AG04450 (cell line): ENCODE measurements around the gene GET3. TPM values are rescaled to one million over a fixed set of nuclear protein-coding genes. Genes with fewer than 3 reads are reported as not detected.

Experiments
- CTCF ChIA-PET: fragments of 300-600, 350-600 bp; formaldehyde crosslinking; extraction: SDS; loops from one replicate; lab custom pipeline; 2022; ENCODE audit warnings: antibody characterized with exemption, inconsistent platforms; lab: Charles Lee
- POLR2A ChIA-PET: fragments of 350-600 bp; formaldehyde crosslinking; extraction: SDS; loops from one replicate; lab custom pipeline; 2021; ENCODE audit warnings: antibody characterized with exemption, inconsistent platforms; lab: Yijun Ruan, JAX
- DNase-seq: peaks from one replicate; pipeline ENCODE4 v3.0.0-alpha.2; 2011; ENCODE audit warnings: low read depth, low spot score
- H3K27ac ChIP-seq: one replicate; pipeline ENCODE4 v1.5.1; 2012; ENCODE audit warnings: low read depth, low read length, control low read depth
- H3K27me3 ChIP-seq: one replicate; pipeline ENCODE4 v1.6.0; 2012; ENCODE audit warnings: low read length; ENCODE audit not compliant: control insufficient read depth, insufficient read depth
- H3K4me3 ChIP-seq: 2 replicates; pipeline ENCODE4 v1.5.1; 2011; ENCODE audit warnings: mild to moderate bottlenecking, low read depth, low read length, control low read depth
- H3K9me3 ChIP-seq: 2 replicates; pipeline ENCODE4 v1.5.1; 2012; ENCODE audit warnings: low read length; ENCODE audit not compliant: control insufficient read depth, insufficient read depth
- polyA plus RNA-seq: library from polyadenylated mRNA; depleted of rRNA; stranded (reverse); fragments of >200 nt; gene quantifications from 2 replicates; pipeline ENCODE4 v1.2.3, GENCODE V29; 2011
- TF ChIP-seq, protein P1 (sequence below): IDR thresholded peaks from 2 replicates; pipeline ENCODE4 v1.5.1; 2011; ENCODE audit warnings: low read depth, low read length, control low read depth, inconsistent platforms

GET3 gene
- polyA plus RNA-seq, 1 experiment = 114 TPM

DNA sequence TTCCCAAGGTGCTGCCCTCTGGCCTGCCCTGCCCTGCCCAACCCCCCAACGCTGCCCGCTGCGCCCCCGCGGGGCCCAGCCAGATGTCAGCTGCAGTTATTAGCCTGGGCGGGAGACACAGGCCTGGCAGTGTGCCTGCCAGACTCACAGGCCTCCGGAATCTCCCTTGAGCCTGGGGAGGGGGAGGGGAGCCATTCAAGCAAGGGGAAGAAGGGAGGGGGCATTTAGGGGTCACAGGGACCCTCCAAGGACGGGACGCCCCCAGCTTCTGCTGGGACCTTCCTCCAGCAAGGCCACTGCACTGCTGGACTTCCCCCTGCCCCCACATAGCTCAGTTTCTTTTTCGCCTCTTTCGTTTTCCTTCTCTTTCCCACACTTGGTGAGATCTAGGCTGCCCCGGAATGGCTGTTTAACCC is 51.4 kb downstream of the GET3 start:
- TF ChIP-seq, protein P1, sequence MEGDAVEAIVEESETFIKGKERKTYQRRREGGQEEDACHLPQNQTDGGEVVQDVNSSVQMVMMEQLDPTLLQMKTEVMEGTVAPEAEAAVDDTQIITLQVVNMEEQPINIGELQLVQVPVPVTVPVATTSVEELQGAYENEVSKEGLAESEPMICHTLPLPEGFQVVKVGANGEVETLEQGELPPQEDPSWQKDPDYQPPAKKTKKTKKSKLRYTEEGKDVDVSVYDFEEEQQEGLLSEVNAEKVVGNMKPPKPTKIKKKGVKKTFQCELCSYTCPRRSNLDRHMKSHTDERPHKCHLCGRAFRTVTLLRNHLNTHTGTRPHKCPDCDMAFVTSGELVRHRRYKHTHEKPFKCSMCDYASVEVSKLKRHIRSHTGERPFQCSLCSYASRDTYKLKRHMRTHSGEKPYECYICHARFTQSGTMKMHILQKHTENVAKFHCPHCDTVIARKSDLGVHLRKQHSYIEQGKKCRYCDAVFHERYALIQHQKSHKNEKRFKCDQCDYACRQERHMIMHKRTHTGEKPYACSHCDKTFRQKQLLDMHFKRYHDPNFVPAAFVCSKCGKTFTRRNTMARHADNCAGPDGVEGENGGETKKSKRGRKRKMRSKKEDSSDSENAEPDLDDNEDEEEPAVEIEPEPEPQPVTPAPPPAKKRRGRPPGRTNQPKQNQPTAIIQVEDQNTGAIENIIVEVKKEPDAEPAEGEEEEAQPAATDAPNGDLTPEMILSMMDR = no peak
- DNase-seq = no peak
- Histone ChIP-seq H3K27ac (peak overlapping the region; percentile 88), H3K27me3 (no peaks in the 10 kb centered on the region), H3K4me3 (peak overlapping the region; percentile 46), H3K9me3 (peaks cover 10% of the 10 kb centered on the region; the same call in 1 of the 2 replicates)
- CTCF ChIA-PET = interaction anchor here (0.6 to 2.3 kb wide), 7 partner anchors 7 to 1077 kb away, joined by 3 to 12 read pairs (median 5); no protein-coding TSS in a partner anchor
- POLR2A ChIA-PET = interaction anchor here (0.6 to 1.9 kb wide), 4 partner anchors 11 to 145 kb away, joined by 3 to 16 read pairs (median 4); partner anchors contain the start of gene FARSA

DNA sequence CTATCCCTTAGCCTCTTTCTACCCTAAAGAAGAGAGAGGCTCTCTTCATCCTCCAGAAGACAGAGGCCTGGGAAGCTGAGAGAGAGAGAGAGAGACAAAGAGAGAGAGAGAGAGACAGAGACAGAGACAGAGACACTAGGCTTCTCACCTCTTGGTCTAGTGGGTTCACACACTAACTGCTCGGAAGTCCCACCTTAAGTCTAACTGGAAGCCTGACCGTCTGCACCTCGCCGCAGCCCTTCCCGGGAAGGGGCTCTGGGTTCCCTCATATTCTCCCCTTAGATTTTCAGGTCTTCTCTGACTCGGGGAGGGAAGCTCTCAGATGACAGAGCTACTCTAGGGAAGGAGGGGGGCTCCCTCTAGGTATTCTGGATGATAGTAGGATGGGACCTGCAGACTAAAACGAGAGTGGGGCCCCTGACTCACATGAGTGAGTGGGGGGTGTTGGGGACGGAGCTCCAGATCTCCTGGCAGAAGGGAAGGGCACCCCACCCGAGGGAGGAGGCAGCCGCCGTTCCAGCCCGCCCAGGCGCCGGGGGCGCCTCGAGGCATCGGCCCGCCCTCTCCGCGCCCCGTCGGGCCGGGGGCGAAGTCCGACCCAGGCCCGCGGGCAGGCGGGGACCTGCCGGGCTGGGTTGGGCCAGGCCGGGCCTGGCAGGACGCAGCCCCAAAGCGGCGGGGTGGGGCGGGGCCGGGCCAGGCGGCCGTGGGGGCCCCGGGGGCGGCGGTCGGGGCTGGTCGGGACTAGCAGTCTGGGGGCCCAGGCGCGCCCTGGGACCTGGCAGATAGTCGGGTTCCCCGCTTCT is 52.0 kb downstream of the GET3 start:
- ChIA-PET CTCF (interaction anchor here (0.6 to 2.3 kb wide), 5 partner anchors 11 to 1076 kb away, joined by 3 to 12 read pairs (median 6); no protein-coding TSS in a partner anchor), POLR2A (interaction anchor here (0.6 to 1.9 kb wide), 5 partner anchors 11 to 157 kb away, joined by 3 to 16 read pairs (median 4); partner anchors contain the start of gene FARSA)
- H3K9me3 ChIP-seq = peaks cover 10% of the 10 kb centered on the region; the same call in 1 of the 2 replicates
- no peaks in the 10 kb centered on the region for H3K27me3 ChIP-seq
- H3K27ac ChIP-seq = peak overlapping the region; percentile 88
- peak overlapping the region; percentile 46 for H3K4me3 ChIP-seq
- TF ChIP-seq, protein P1 = no peak
- no peak for DNase-seq

DNA sequence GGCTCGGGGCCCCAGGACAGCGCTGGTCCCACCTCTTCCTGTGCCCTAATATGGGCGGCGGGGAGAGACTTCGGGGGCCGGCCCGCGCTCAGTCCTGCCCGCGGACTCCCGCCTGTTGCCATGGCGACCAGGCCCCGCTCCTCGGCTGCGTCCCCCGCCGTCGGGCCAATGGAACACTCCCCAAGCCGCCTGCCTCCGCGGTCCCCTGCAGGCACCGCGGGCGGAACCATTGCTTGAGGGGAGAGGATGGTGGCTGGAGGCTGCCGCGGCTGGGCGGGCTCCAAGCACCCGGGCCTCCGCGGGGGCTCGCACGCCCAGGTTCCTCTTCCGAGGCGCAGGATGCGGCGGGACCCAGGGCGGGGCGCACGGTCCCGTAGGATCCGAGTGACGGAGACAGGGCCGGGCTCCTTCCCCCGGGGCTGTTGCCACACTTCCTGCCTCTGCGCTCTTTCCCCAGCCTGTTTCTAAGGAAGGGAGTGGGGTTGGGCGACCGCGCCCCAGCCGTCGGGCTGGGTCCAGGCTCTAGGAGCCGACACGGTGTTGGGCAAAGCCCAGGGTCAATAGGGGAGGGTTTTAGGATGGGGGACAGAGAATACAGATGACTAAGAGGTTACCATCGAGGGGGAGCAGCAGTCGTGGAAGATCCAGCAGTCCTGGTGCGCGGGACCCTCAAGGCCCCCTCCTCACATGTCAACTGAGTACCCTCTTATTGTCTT is 52.8 kb downstream of the GET3 start:
- no peaks in the 10 kb centered on the region for H3K27me3 ChIP-seq

DNA sequence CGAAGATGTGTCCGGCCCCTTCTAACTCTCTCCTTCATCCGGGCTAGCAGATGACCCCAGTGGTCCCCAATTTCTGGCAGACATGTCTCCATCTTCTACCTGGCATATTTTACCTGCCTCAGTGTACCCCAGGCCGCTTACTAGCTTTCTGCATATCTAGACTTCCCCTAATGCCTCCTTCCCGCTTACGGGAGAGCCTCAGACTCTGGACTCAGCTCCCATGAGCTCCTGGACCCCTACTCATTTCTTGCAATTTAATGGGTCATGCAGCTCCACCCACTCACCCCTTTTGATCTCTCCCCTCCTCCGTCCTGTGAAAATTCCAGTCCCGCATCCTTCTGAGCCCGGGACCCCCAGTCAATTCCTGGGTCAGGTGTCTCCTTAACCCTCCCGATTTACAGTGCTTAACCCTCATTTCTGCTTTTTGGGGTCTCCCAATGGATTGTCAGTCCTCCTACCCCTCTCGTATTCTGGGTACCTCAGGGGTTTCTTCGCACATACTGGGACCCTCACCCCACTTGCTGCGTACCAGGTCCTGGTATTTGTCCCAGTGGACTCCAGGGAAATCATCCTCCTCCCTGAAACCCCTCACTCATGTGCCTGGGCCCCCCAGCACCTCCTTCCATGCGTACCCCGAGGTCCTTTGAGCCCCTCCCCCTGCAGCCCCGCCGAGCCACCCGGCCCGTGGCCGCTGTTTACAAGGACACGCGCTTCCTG is 53.5 kb downstream of the GET3 start:
- peak overlapping the region; percentile 91 for H3K27ac ChIP-seq
- peaks cover 10% of the 10 kb centered on the region; the same call in 1 of the 2 replicates for H3K9me3 ChIP-seq
- CTCF ChIA-PET = interaction anchor here (1.1 to 3.6 kb wide), 4 partner anchors 13 to 30 kb away, joined by 6 to 28 read pairs (median 14); no protein-coding TSS in a partner anchor
- POLR2A ChIA-PET = interaction anchor here (0.5 to 4.5 kb wide), 21 partner anchors 8 to 653 kb away, joined by 3 to 157 read pairs (median 8); partner anchors contain the start of genes DHPS, GCDH, GET3 and PRDX2
- H3K4me3 ChIP-seq = peak overlapping the region; percentile 57
- no peak for DNase-seq
- TF ChIP-seq, protein P1 = no peak
- no peaks in the 10 kb centered on the region for H3K27me3 ChIP-seq

More for the DNA sequence above, 52.8 kb downstream of the GET3 start:
- ChIA-PET CTCF (interaction anchor here (1.6 to 3.6 kb wide), 4 partner anchors 12 to 29 kb away, joined by 5 to 28 read pairs (median 11); no protein-coding TSS in a partner anchor), POLR2A (interaction anchor here (0.6 to 4.5 kb wide), 7 partner anchors 7 to 156 kb away, joined by 4 to 157 read pairs (median 11); partner anchors contain the start of genes PRDX2 and THSD8)
- Histone ChIP-seq H3K4me3 (peak overlapping the region; percentile 57), H3K9me3 (peaks cover 10% of the 10 kb centered on the region; the same call in 1 of the 2 replicates), H3K27ac (peak overlapping the region; percentile 91)
- peak; percentile 92 for DNase-seq
- TF ChIP-seq, protein P1 = no peak
